MM.1S (cell line): ENCODE results near the gene TACR2.

Source experiments
- DNase-seq: peaks from one replicate; pipeline ENCODE4 v3.0.0-alpha.2; 2015
- H2AFZ ChIP-seq: fragments of 300-600 bp; sonication (generic); 2 replicates; pipeline ENCODE4 v1.6.0; 2016; ENCODE audit warnings: antibody characterized with exemption, low read length
- H3F3A ChIP-seq: fragments of 300-600 bp; sonication (generic); 2 replicates; pipeline ENCODE4 v1.6.1; 2016; ENCODE audit warnings: mild to moderate bottlenecking, antibody characterized with exemption, low read length, moderate library complexity, mixed read lengths; ENCODE audit not compliant: insufficient read depth
- H3K27ac ChIP-seq: fragments of 300-600 bp; sonication (generic); 2 replicates; pipeline ENCODE4 v1.5.1; 2016; ENCODE audit warnings: mild to moderate bottlenecking, low read length
- H3K27me3 ChIP-seq: fragments of 300-600 bp; sonication (generic); replicated peaks from 2 replicates; pipeline ENCODE4 v1.6.0; 2016; ENCODE audit warnings: low read length; ENCODE audit not compliant: insufficient read depth
- H3K36me3 ChIP-seq: fragments of 300-600 bp; sonication (generic); replicated peaks from 2 replicates; pipeline ENCODE4 v1.6.1; 2016; ENCODE audit warnings: mild to moderate bottlenecking, low read length, mixed read lengths; ENCODE audit not compliant: insufficient read depth
- H3K4me1 ChIP-seq: fragments of 300-600 bp; sonication (generic); 2 replicates; pipeline ENCODE4 v1.6.1; 2016; ENCODE audit warnings: low read length, mixed read lengths
- H3K4me2 ChIP-seq: fragments of 300-600 bp; sonication (generic); 2 replicates; pipeline ENCODE4 v1.6.0; 2016; ENCODE audit warnings: low read depth, low read length
- H3K4me3 ChIP-seq: fragments of 300-600 bp; sonication (generic); 2 replicates; pipeline ENCODE4 v1.5.1; 2016; ENCODE audit warnings: low read length, mixed read lengths
- H3K79me2 ChIP-seq: fragments of 300-600 bp; sonication (generic); 2 replicates; pipeline ENCODE4 v1.6.1; 2016; ENCODE audit warnings: mixed run types, low read length, mixed read lengths
- H3K9ac ChIP-seq: fragments of 300-600 bp; sonication (generic); 2 replicates; pipeline ENCODE4 v1.6.1; 2016; ENCODE audit warnings: low read length, mixed read lengths
- H3K9me2 ChIP-seq: fragments of 300-600 bp; sonication (generic); replicated peaks from 2 replicates; pipeline ENCODE4 v1.6.1; 2016; ENCODE audit warnings: mild to moderate bottlenecking, low read length, mixed read lengths; ENCODE audit not compliant: insufficient read depth
- H3K9me3 ChIP-seq: fragments of 300-600 bp; sonication (generic); replicated peaks from 2 replicates; pipeline ENCODE4 v1.6.1; 2016; ENCODE audit warnings: mild to moderate bottlenecking, low read length, mixed read lengths; ENCODE audit not compliant: insufficient read depth
- H4K20me1 ChIP-seq: fragments of 300-600 bp; sonication (generic); 2 replicates; pipeline ENCODE4 v1.6.1; 2016; ENCODE audit warnings: mild to moderate bottlenecking, low read length, moderate library complexity, mixed read lengths; ENCODE audit not compliant: insufficient read depth
- CTCF ChIP-seq: fragments of 300-600 bp; sonication (generic); IDR thresholded peaks from 2 replicates; pipeline ENCODE4 v1.5.1; 2016; ENCODE audit warnings: antibody characterized with exemption, low read length, mixed read lengths
- EZH2 ChIP-seq: fragments of 300-600 bp; sonication (generic); optimal IDR thresholded peaks from 2 replicates; pipeline ENCODE3; 2017; ENCODE audit warnings: low read depth, mild to moderate bottlenecking, antibody characterized with exemption, low read length, mixed read lengths
- EZH2phosphoT487 ChIP-seq: fragments of 300-600 bp; sonication (generic); IDR thresholded peaks from 2 replicates; pipeline ENCODE4 v1.6.1; 2018; ENCODE audit warnings: antibody characterized with exemption, low read length

TACR2 gene

GRCh38 chr10:69374931-69375306, 41.8 kb downstream of the TACR2 start:
- Histone ChIP-seq H3F3A (no peaks in the 10 kb centered on the region), H3K9me2 (no peaks in the 10 kb centered on the region), H3K4me2 (no peak overlapping the region), H2AFZ (no peak overlapping the region), H3K79me2 (no peaks in the 10 kb centered on the region), H3K27ac (no peak overlapping the region), H3K4me1 (no peaks in the 10 kb centered on the region), H4K20me1 (no peaks in the 10 kb centered on the region), H3K36me3 (no peaks in the 10 kb centered on the region), H3K9me3 (no peaks in the 10 kb centered on the region), H3K4me3 (no peak overlapping the region), H3K9ac (no peak overlapping the region), H3K27me3 (no peaks in the 10 kb centered on the region)
- DNase-seq, result no peak
- TF ChIP-seq CTCF (no peak), EZH2phosphoT487 (no peak), EZH2 (no peak)

GRCh38 chr10:69374242-69374641, 42.5 kb downstream of the TACR2 start:
- Histone ChIP-seq H3K4me2 (no peak overlapping the region), H2AFZ (no peak overlapping the region), H3K4me3 (no peak overlapping the region), H3K27me3 (no peaks in the 10 kb centered on the region), H3K27ac (no peak overlapping the region), H3K36me3 (no peaks in the 10 kb centered on the region), H3K79me2 (no peaks in the 10 kb centered on the region), H3K4me1 (no peaks in the 10 kb centered on the region), H4K20me1 (no peaks in the 10 kb centered on the region), H3F3A (no peaks in the 10 kb centered on the region), H3K9me3 (no peaks in the 10 kb centered on the region), H3K9me2 (no peaks in the 10 kb centered on the region), H3K9ac (no peak overlapping the region)
- TF ChIP-seq EZH2phosphoT487, result no peak
- no peak for TF ChIP-seq EZH2
- TF ChIP-seq CTCF, result no peak
- no peak for DNase-seq

GRCh38 chr10:69372126-69372980, 44.4 kb downstream of the TACR2 start:
- Histone ChIP-seq H4K20me1 (no peaks in the 10 kb centered on the region), H3K27me3 (no peaks in the 10 kb centered on the region), H3F3A (no peaks in the 10 kb centered on the region), H3K27ac (no peak overlapping the region), H3K4me2 (no peak overlapping the region), H3K9ac (no peak overlapping the region), H3K4me3 (no peak overlapping the region), H3K36me3 (no peaks in the 10 kb centered on the region), H3K79me2 (no peaks in the 10 kb centered on the region), H3K9me2 (no peaks in the 10 kb centered on the region), H3K9me3 (no peaks in the 10 kb centered on the region), H2AFZ (no peak overlapping the region), H3K4me1 (no peaks in the 10 kb centered on the region)
- DNase-seq, result no peak
- TF ChIP-seq EZH2 (no peak), CTCF (no peak), EZH2phosphoT487 (no peak)
